Activated T-helper 2 cell treated with anti-CD3 and anti-CD28 coated beads, Interferon-gamma antibody, Interleukin-2, Interleukin-4, amounts not matched to agents 10 μg/mL and 5 μg/mL and 100 μg/mL, durations not matched to agents 14 hours and 24 hours and 36 hours (primary cell): ENCODE measurements around the gene IRS1. TPM values are rescaled to one million over a fixed set of nuclear protein-coding genes. Genes with fewer than 3 reads are reported as not detected.
A peak's percentile ranks its signal among the peaks of the same experiment; 100 is the strongest.

Experiments used
- DNase-seq: peaks from one replicate; pipeline ENCODE4 v3.0.0; 2021; ENCODE audit warnings: low spot score
- H3K27ac Mint-ChIP-seq: one replicate; pipeline ENCODE4 v1.8.0; 2021; ENCODE audit warnings: mixed read lengths
- H3K27me3 Mint-ChIP-seq: one replicate; pipeline ENCODE4 v1.8.0; 2021; ENCODE audit warnings: low read depth, mixed read lengths
- H3K36me3 Mint-ChIP-seq: one replicate; pipeline ENCODE4 v1.8.0; 2021; ENCODE audit warnings: low read depth, mixed read lengths
- H3K4me1 Mint-ChIP-seq: one replicate; pipeline ENCODE4 v1.8.0; 2021; ENCODE audit warnings: low read depth, mixed read lengths
- H3K4me3 Mint-ChIP-seq: one replicate; pipeline ENCODE4 v1.8.0; 2021; ENCODE audit warnings: low read depth, mild to moderate bottlenecking, moderate library complexity, mixed read lengths
- H3K9me3 Mint-ChIP-seq: one replicate; pipeline ENCODE4 v1.8.0; 2021; ENCODE audit warnings: mixed read lengths
- intact Hi-C: fragments of 100-400 bp; cut with micrococcal nuclease; formaldehyde crosslinking; loops from one replicate; pipeline ENCODE4 v1.15.1; 2023
- total RNA-seq: library from RNA; stranded (reverse); gene quantifications from 2 replicates; pipeline ENCODE4 v1.2.3, GENCODE V29; 2022

IRS1 gene
- total RNA-seq, 1 donor from 2014 or later: 1.9 TPM

GRCh38 chr2:226777611-226778010, 22.0 kb downstream of the IRS1 start:
- peaks cover 19% of the 10 kb centered on the region for H3K9me3 Mint-ChIP-seq
- no peak for DNase-seq
- peaks cover 12% of the 10 kb centered on the region for H3K4me1 Mint-ChIP-seq
- H3K4me3 Mint-ChIP-seq: no peak overlapping the region
- peaks cover 42% of the 10 kb centered on the region for H3K27me3 Mint-ChIP-seq
- H3K36me3 Mint-ChIP-seq: peaks cover 4% of the 10 kb centered on the region
- H3K27ac Mint-ChIP-seq: no peak overlapping the region
- intact Hi-C loops: no loop called here

- Mint-ChIP-seq H3K4me3 (no peak overlapping the region), H3K27me3 (peaks cover 42% of the 10 kb centered on the region), H3K27ac (no peak overlapping the region), H3K36me3 (peaks cover 4% of the 10 kb centered on the region), H3K4me1 (peaks cover 22% of the 10 kb centered on the region), H3K9me3 (peaks cover 19% of the 10 kb centered on the region)
- intact Hi-C loops: no loop called here
- no peak for DNase-seq
Observed at GRCh38 chr2:226776104-226776503, 23.5 kb downstream of the IRS1 start.

- Mint-ChIP-seq H3K9me3 (peaks cover 19% of the 10 kb centered on the region), H3K36me3 (peaks cover 4% of the 10 kb centered on the region), H3K27ac (no peak overlapping the region), H3K4me3 (no peak overlapping the region), H3K4me1 (peaks cover 24% of the 10 kb centered on the region), H3K27me3 (peaks cover 45% of the 10 kb centered on the region)
- no peak for DNase-seq
- intact Hi-C loops: no loop called here
Observed at GRCh38 chr2:226775032-226775509, 24.5 kb downstream of the IRS1 start.

- intact Hi-C loops: no loop called here
- DNase-seq: no peak
- peaks cover 19% of the 10 kb centered on the region for H3K9me3 Mint-ChIP-seq
- peaks cover 44% of the 10 kb centered on the region for H3K27me3 Mint-ChIP-seq
- no peak overlapping the region for H3K4me3 Mint-ChIP-seq
- H3K4me1 Mint-ChIP-seq: peaks cover 24% of the 10 kb centered on the region
- H3K36me3 Mint-ChIP-seq: peaks cover 4% of the 10 kb centered on the region
- no peak overlapping the region for H3K27ac Mint-ChIP-seq
Observed at GRCh38 chr2:226773291-226773690, 26.3 kb downstream of the IRS1 start.

GRCh38 chr2:226772389-226773179, 27.0 kb downstream of the IRS1 start:
- Mint-ChIP-seq H3K9me3 (peaks cover 19% of the 10 kb centered on the region), H3K4me1 (peaks cover 24% of the 10 kb centered on the region), H3K27me3 (peaks cover 42% of the 10 kb centered on the region), H3K36me3 (peaks cover 4% of the 10 kb centered on the region), H3K4me3 (peak overlapping the region; percentile 43), H3K27ac (no peak overlapping the region)
- DNase-seq: no peak
- intact Hi-C loops: no loop called here

- Mint-ChIP-seq H3K4me3 (no peak overlapping the region), H3K4me1 (peaks cover 24% of the 10 kb centered on the region), H3K27ac (no peak overlapping the region), H3K27me3 (peaks cover 34% of the 10 kb centered on the region), H3K9me3 (peaks cover 19% of the 10 kb centered on the region), H3K36me3 (peaks cover 4% of the 10 kb centered on the region)
- no peak for DNase-seq
- intact Hi-C loops: no loop called here
Observed at GRCh38 chr2:226771067-226771466, 28.6 kb downstream of the IRS1 start.

GRCh38 chr2:226767056-226767813, 32.4 kb downstream of the IRS1 start:
- Mint-ChIP-seq H3K4me3 (no peak overlapping the region), H3K36me3 (no peaks in the 10 kb centered on the region), H3K4me1 (peaks cover 8% of the 10 kb centered on the region), H3K27me3 (peaks cover 23% of the 10 kb centered on the region), H3K27ac (no peak overlapping the region), H3K9me3 (peaks cover 4% of the 10 kb centered on the region)
- intact Hi-C loops: no loop called here
- no peak for DNase-seq

GRCh38 chr2:226766352-226767055, 33.1 kb downstream of the IRS1 start:
- peaks cover 4% of the 10 kb centered on the region for H3K4me1 Mint-ChIP-seq
- no peaks in the 10 kb centered on the region for H3K36me3 Mint-ChIP-seq
- no peak overlapping the region for H3K27ac Mint-ChIP-seq
- H3K27me3 Mint-ChIP-seq: peaks cover 24% of the 10 kb centered on the region
- peaks cover 4% of the 10 kb centered on the region for H3K9me3 Mint-ChIP-seq
- intact Hi-C loops: no loop called here
- H3K4me3 Mint-ChIP-seq: no peak overlapping the region
- DNase-seq: no peak

- DNase-seq: no peak
- intact Hi-C loops: no loop called here
- H3K4me1 Mint-ChIP-seq: no peaks in the 10 kb centered on the region
- no peak overlapping the region for H3K4me3 Mint-ChIP-seq
- no peak overlapping the region for H3K27ac Mint-ChIP-seq
- no peaks in the 10 kb centered on the region for H3K36me3 Mint-ChIP-seq
- peaks cover 20% of the 10 kb centered on the region for H3K27me3 Mint-ChIP-seq
- peaks cover 4% of the 10 kb centered on the region for H3K9me3 Mint-ChIP-seq
Observed at GRCh38 chr2:226763320-226763719, 36.3 kb downstream of the IRS1 start.

- no peak for DNase-seq
- intact Hi-C loops: no loop called here
- Mint-ChIP-seq H3K27ac (no peak overlapping the region), H3K27me3 (peaks cover 20% of the 10 kb centered on the region), H3K4me3 (no peak overlapping the region), H3K9me3 (peaks cover 4% of the 10 kb centered on the region), H3K36me3 (no peaks in the 10 kb centered on the region), H3K4me1 (no peaks in the 10 kb centered on the region)
Observed at GRCh38 chr2:226761195-226761583, 38.4 kb downstream of the IRS1 start.

- H3K27ac Mint-ChIP-seq: no peak overlapping the region
- intact Hi-C loops: no loop called here
- no peak overlapping the region for H3K4me3 Mint-ChIP-seq
- H3K36me3 Mint-ChIP-seq: no peaks in the 10 kb centered on the region
- peaks cover 20% of the 10 kb centered on the region for H3K27me3 Mint-ChIP-seq
- DNase-seq: no peak
- H3K4me1 Mint-ChIP-seq: no peaks in the 10 kb centered on the region
- H3K9me3 Mint-ChIP-seq: peaks cover 4% of the 10 kb centered on the region
Observed at GRCh38 chr2:226760412-226761194, 39.0 kb downstream of the IRS1 start.

- no peaks in the 10 kb centered on the region for H3K4me1 Mint-ChIP-seq
- DNase-seq: no peak
- intact Hi-C loops: no loop called here
- H3K27me3 Mint-ChIP-seq: peaks cover 20% of the 10 kb centered on the region
- H3K9me3 Mint-ChIP-seq: no peaks in the 10 kb centered on the region
- H3K4me3 Mint-ChIP-seq: no peak overlapping the region
- H3K36me3 Mint-ChIP-seq: no peaks in the 10 kb centered on the region
- no peak overlapping the region for H3K27ac Mint-ChIP-seq
Observed at GRCh38 chr2:226759768-226760167, 39.9 kb downstream of the IRS1 start.
